ENCODE results near the gene ZDHHC1. TPM values are rescaled to one million over a fixed set of nuclear protein-coding genes. Genes with fewer than 3 reads are reported as not detected.

ZDHHC1 gene
- total RNA-seq, 3 donors from 2014 or later: 17.4 to 20.3 (median 19.3) TPM

- H3K27me3 ChIP-seq: no peaks in the 10 kb centered on the region
- no peak overlapping the region for H3K4me3 ChIP-seq
- H3K27ac ChIP-seq: no peak overlapping the region
- no peaks in the 10 kb centered on the region for H3K4me1 ChIP-seq
- DNase-seq (ENCODE audit: low spot score in 2 of 2): no peak
- intact Hi-C loops (cut with DNase I; ENCODE audit: low total_unique reads): no loop called here
- H3K9me3 ChIP-seq: no peaks in the 10 kb centered on the region
- TF ChIP-seq POLR2A (IDR thresholded peaks at IDR 0.05): no peak
- TF ChIP-seq POLR2AphosphoS5 (IDR thresholded peaks at IDR 0.05): no peak
- no peak for TF ChIP-seq CTCF (IDR thresholded peaks at IDR 0.05)
- no peaks in the 10 kb centered on the region for H3K36me3 ChIP-seq
These were observed 70.9 kb downstream of the ZDHHC1 start for GRCh38 chr16:67345401-67345800.

Other genes starting within 250 kb of the ZDHHC1 start
- gene NOL3, start 245.9 kb downstream of the ZDHHC1 start, total RNA-seq: 10 to 100 TPM; 39.7 to 87.7 (median 45.9) TPM
- 10 to 100 TPM; 10.9 to 13.4 (median 11.6) TPM for gene MATCAP1, start 232.5 kb downstream of the ZDHHC1 start, total RNA-seq
- 1 to 10 TPM; 1.1 to 3.6 (median 2.2) TPM for gene EXOC3L1, start 226.3 kb downstream of the ZDHHC1 start, total RNA-seq
- gene E2F4, start 224.3 kb downstream of the ZDHHC1 start, total RNA-seq: 10 to 100 TPM; 74.1 to 86.9 (median 76.1) TPM
- gene ELMO3, start 217.3 kb downstream of the ZDHHC1 start, total RNA-seq: 10 to 100 TPM in 2 of 3 donors, 1 to 10 TPM in 1; 1.1 to 35.0 (median 19.7) TPM
- gene TMEM208, start 189.3 kb downstream of the ZDHHC1 start, total RNA-seq: 10 to 100 TPM; 35.2 to 46.2 (median 44.2) TPM
- gene FHOD1, start 169.0 kb downstream of the ZDHHC1 start, total RNA-seq: 10 to 100 TPM; 19.3 to 25.9 (median 22.6) TPM
- gene SLC9A5, start 167.5 kb downstream of the ZDHHC1 start, total RNA-seq: 1 to 10 TPM in 2 of 3 donors, under 1 TPM in 1; 0.96 to 2.3 (median 1.3) TPM
- 10 to 100 TPM; 15.0 to 26.2 (median 19.8) TPM for gene PLEKHG4, start 136.9 kb downstream of the ZDHHC1 start, total RNA-seq
- 1 to 10 TPM in 1 of 3 donors, not detected in 2; 1.0 TPM for gene KCTD19, start 89.7 kb downstream of the ZDHHC1 start, total RNA-seq
- gene LRRC36, start 89.7 kb downstream of the ZDHHC1 start, total RNA-seq: 1 to 10 TPM in 1 of 3 donors, under 1 TPM in 2; 0.16 to 3.3 (median 0.59) TPM
- gene TPPP3, start 23.0 kb downstream of the ZDHHC1 start, total RNA-seq: 1 to 10 TPM; 1.3 to 6.9 (median 3.6) TPM
- 10 to 100 TPM in 2 of 3 donors, under 1 TPM in 1; 0.32 to 66.9 (median 10.2) TPM for gene HSD11B2, start 14.6 kb upstream of the ZDHHC1 start, total RNA-seq
- gene ATP6V0D1, start 64.7 kb upstream of the ZDHHC1 start, total RNA-seq: 100 to 1,000 TPM; 101 to 122 (median 104) TPM
- gene AGRP, start 67.1 kb upstream of the ZDHHC1 start, total RNA-seq: not detected
- 10 to 100 TPM; 32.0 to 50.5 (median 33.4) TPM for gene RIPOR1, start 112.4 kb upstream of the ZDHHC1 start, total RNA-seq
- gene CTCF, start 146.0 kb upstream of the ZDHHC1 start, total RNA-seq: 10 to 100 TPM; 27.8 to 51.7 (median 38.0) TPM
- gene CARMIL2, start 228.7 kb upstream of the ZDHHC1 start, total RNA-seq: 1 to 10 TPM in 2 of 3 donors, under 1 TPM in 1; 0.96 to 2.3 (median 1.6) TPM
- gene ACD, start 243.8 kb upstream of the ZDHHC1 start, total RNA-seq: 10 to 100 TPM; 19.4 to 20.6 (median 19.8) TPM
- gene PARD6A, start 244.5 kb upstream of the ZDHHC1 start, total RNA-seq: 1 to 10 TPM; 6.4 to 8.5 (median 7.2) TPM